Activated CD4-positive, alpha-beta memory T cell treated with anti-CD3 and anti-CD28 coated beads for 36 hours (primary cell): ENCODE data around the gene GNA15. TPM values are rescaled to one million over a fixed set of nuclear protein-coding genes. Genes with fewer than 3 reads are reported as not detected.
A peak's percentile ranks its signal among the peaks of the same experiment; 100 is the strongest.
"Not testable (repeated sequence)": the region's sequence is repeated elsewhere in the genome, so short reads cannot be mapped to it uniquely, and the experiment has no call there.

ENCODE experiments used
- CTCF ChIA-PET: fragments of 350-600 bp; sonication (Branson Sonifier 250); formaldehyde crosslinking; loops from one replicate; lab custom pipeline; 2021; ENCODE audit warnings: antibody characterized with exemption, inconsistent platforms; lab: Charles Lee
- POLR2A ChIA-PET: fragments of 350-600 bp; sonication (Branson Sonifier 250); formaldehyde crosslinking; loops from one replicate; lab custom pipeline; 2021; ENCODE audit warnings: antibody characterized with exemption; lab: Charles Lee
- DNase-seq: peaks from one replicate; pipeline ENCODE4 v3.0.0-alpha.2; 2020
- H3K27ac Mint-ChIP-seq: one replicate; pipeline ENCODE4 v1.8.0; 2021; ENCODE audit warnings: mixed read lengths
- H3K27me3 Mint-ChIP-seq: one replicate; pipeline ENCODE4 v1.8.0; 2021; ENCODE audit warnings: mixed read lengths
- H3K36me3 Mint-ChIP-seq: one replicate; pipeline ENCODE4 v1.8.0; 2021; ENCODE audit warnings: mixed read lengths
- H3K4me1 Mint-ChIP-seq: one replicate; pipeline ENCODE4 v1.8.0; 2021; ENCODE audit warnings: low read depth, mixed read lengths
- H3K4me3 Mint-ChIP-seq: one replicate; pipeline ENCODE4 v1.8.0; 2021; ENCODE audit warnings: mild to moderate bottlenecking, mixed read lengths
- H3K9me3 Mint-ChIP-seq: one replicate; pipeline ENCODE4 v1.8.0; 2021; ENCODE audit warnings: mixed read lengths
- intact Hi-C: fragments of 100-400 bp; cut with micrococcal nuclease; formaldehyde crosslinking; loops from one replicate; pipeline ENCODE4 v1.15.1; 2023
- total RNA-seq, 2 experiments: library from RNA; stranded (reverse); gene quantifications; one replicate each; pipeline ENCODE4 v1.2.3, GENCODE V29; 2021

GNA15 gene
- total RNA-seq, 2 experiments from 2014 or later: 78.4 to 79.5 TPM

DNA sequence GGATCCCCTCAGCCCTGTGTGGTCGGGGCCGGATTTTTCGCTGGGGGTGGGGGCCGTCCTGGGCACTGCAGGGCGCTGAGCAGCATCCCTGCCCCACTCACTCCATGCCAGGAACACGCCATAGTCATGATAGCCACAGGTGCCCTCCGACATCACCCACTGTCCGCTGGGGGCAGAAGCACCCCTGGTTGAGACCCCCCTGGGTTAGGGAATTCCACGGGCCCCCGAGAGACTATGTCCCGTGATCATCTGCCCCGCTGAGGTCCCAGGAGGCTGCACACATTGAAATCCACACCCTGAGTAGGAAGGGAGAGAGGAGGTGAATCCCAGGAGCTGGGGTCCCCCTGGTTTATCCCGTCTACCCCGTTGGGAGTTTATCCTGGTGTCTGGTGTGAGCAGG, 66.1 kb downstream of the GNA15 start:
- Mint-ChIP-seq H3K27me3 (no peaks in the 10 kb centered on the region), H3K36me3 (peaks cover 3% of the 10 kb centered on the region), H3K4me3 (no peak overlapping the region), H3K4me1 (no peaks in the 10 kb centered on the region), H3K9me3 (no peaks in the 10 kb centered on the region), H3K27ac (no peak overlapping the region)
- POLR2A ChIA-PET: no interaction called here
- CTCF ChIA-PET: no interaction called here
- no peak for DNase-seq
- intact Hi-C loops: no loop called here

DNA sequence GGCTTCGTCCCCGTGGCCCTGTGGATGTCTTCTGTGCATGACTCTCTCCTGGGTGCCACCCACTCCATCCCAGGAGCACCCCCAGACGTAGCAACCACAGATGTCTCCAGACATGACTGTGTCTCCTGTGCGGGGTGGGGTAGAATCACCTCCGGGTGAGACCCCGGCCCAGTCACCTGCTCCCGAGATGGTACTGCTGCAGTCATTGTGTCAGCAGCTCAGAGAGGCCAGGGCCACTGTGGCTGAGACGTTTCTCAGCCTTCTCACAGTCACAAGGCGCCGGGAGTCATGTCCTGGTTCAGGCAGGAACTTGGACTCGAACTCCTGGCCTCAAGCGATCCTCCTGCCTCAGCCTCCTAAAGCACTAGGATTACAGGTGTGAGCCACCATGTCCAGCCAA, 66.5 kb downstream of the GNA15 start:
- H3K4me1 Mint-ChIP-seq: no peaks in the 10 kb centered on the region
- CTCF ChIA-PET: no interaction called here
- no peak for DNase-seq

GRCh38 chr19:3202895-3203294, 67.1 kb downstream of the GNA15 start:
- POLR2A ChIA-PET, H3K4me1 Mint-ChIP-seq, H3K27ac Mint-ChIP-seq, H3K36me3 Mint-ChIP-seq, H3K4me3 Mint-ChIP-seq, CTCF ChIA-PET, H3K9me3 Mint-ChIP-seq, intact Hi-C loops, H3K27me3 Mint-ChIP-seq, DNase-seq: not testable (repeated sequence)

More for the DNA sequence above, 66.5 kb downstream of the GNA15 start:
- Mint-ChIP-seq H3K4me3 (no peak overlapping the region), H3K27me3 (no peaks in the 10 kb centered on the region), H3K9me3 (no peaks in the 10 kb centered on the region), H3K36me3 (peaks cover 3% of the 10 kb centered on the region), H3K27ac (no peak overlapping the region)
- POLR2A ChIA-PET: no interaction called here
- intact Hi-C loops: no loop called here

DNA sequence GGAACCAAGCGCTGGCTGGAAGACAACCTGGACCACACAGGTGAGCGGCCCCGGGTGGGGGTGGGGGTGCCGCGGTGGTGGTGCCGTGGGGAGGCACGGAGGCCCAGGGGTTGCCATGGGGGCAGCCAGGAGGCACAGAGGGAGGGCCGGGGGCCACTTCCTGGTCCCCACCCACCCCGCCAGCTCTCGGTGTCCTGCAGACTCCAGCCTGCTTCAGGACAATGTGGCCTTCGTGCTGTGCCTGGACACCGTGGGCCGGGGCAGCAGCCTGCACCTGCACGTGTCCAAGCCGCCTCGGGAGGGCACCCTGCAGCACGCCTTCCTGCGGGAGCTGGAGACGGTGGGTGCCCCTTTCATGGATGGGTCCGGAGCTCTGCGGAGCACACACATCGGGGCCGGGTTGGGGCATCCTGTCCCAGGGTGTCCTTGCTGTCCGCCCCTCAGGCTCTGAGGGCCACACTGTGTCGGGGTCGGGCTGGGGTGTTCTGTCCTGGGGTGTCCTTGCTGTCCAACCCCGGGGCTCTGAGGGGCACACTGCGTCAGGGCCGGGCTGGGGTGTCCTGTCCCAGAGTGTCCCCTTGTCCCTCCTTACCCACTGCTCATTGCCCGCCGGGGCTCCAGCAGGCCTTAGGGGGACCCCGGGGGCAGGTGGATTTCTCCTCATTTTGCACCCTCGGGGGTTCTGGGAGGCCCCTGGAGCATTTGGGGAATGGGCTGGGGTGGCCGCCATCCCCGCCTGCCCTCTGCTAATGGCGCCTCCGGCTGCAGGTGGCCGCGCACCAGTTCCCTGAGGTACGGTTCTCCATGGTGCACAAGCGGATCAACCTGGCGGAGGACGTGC, 68.2 kb downstream of the GNA15 start:
- ChIA-PET POLR2A (no interaction called here), CTCF (no interaction called here)
- intact Hi-C loops: no loop called here
- H3K4me1 Mint-ChIP-seq: no peaks in the 10 kb centered on the region
- H3K9me3 Mint-ChIP-seq: no peaks in the 10 kb centered on the region
- peaks cover 5% of the 10 kb centered on the region for H3K36me3 Mint-ChIP-seq
- H3K27ac Mint-ChIP-seq: no peak overlapping the region
- H3K4me3 Mint-ChIP-seq: no peak overlapping the region
- no peaks in the 10 kb centered on the region for H3K27me3 Mint-ChIP-seq
- no peak for DNase-seq

- DNase-seq: no peak
- CTCF ChIA-PET: no interaction called here
- intact Hi-C loops: no loop called here
- Mint-ChIP-seq H3K9me3 (no peaks in the 10 kb centered on the region), H3K36me3 (peaks cover 5% of the 10 kb centered on the region), H3K4me1 (no peaks in the 10 kb centered on the region), H3K4me3 (no peak overlapping the region), H3K27me3 (no peaks in the 10 kb centered on the region), H3K27ac (no peak overlapping the region)
- POLR2A ChIA-PET: no interaction called here
These were observed 68.9 kb downstream of the GNA15 start for GRCh38 chr19:3204646-3205275.

DNA sequence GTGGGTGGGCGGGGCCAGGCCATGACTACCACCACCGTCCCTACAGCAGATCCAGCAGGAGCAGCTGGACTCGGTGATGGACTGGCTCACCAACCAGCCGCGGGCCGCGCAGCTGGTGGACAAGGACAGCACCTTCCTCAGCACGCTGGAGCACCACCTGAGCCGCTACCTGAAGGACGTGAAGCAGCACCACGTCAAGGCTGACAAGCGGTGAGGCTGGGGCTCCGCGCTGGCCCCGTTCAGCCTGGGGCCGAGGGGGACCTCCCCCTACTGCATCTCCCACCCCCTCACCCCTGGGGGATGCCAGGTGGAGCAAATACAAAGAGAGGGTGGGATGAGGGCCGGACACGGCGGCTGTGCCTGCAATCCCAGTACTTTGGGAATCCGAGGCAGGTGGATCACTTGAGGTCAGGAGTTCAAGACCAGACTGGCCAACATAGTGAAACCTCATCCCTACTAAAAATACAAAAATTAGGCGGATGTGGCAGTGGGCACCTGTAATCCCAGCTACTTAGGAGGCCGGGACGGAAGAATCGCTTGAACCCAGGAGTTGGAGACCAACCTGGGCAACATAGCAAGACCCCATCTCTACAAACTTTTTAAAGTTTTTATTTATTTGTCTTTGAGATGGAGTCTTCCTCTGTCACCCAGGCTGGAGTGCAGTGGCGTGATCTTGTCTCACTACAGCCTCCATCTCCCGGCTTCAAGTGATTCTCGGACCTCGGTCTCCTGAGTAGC, 70.6 kb downstream of the GNA15 start:
- Mint-ChIP-seq H3K36me3 (peaks cover 2% of the 10 kb centered on the region), H3K4me3 (no peak overlapping the region), H3K9me3 (no peaks in the 10 kb centered on the region), H3K27me3 (no peaks in the 10 kb centered on the region), H3K27ac (no peak overlapping the region), H3K4me1 (no peaks in the 10 kb centered on the region)
- DNase-seq: no peak
- ChIA-PET CTCF (interaction anchor here (1.0 kb wide), 2 partner anchors 9 to 17 kb away, joined by 3 to 4 read pairs; no protein-coding TSS in a partner anchor), POLR2A (no interaction called here)
- intact Hi-C loops: no loop called here

DNA sequence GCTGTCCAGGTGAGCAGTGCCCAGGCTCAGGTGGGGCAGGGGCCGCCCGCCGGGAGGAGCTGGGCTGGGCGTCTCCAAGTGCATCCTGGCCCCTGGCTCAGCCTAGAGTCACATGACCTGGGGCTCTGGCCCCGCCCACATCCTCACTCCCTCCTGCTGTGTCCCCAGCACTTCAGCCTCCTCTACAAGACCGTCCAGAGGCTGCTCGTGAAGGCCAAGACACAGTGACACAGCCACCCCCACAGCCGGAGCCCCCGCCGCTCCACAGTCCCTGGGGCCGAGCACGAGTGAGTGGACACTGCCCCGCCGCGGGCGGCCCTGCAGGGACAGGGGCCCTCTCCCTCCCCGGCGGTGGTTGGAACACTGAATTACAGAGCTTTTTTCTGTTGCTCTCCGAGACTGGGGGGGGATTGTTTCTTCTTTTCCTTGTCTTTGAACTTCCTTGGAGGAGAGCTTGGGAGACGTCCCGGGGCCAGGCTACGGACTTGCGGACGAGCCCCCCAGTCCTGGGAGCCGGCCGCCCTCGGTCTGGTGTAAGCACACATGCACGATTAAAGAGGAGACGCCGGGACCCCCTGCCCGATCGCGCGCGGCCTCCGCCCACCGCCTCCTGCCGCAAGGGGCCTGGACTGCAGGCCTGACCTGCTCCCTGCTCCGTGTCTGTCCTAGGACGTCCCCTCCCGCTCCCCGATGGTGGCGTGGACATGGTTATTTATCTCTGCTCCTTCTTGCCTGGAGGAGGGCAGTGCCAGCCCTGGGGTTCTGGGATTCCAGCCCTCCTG, 71.8 kb downstream of the GNA15 start:
- Mint-ChIP-seq H3K27ac (no peak overlapping the region), H3K36me3 (peaks cover 2% of the 10 kb centered on the region), H3K4me1 (no peaks in the 10 kb centered on the region), H3K4me3 (no peak overlapping the region), H3K27me3 (no peaks in the 10 kb centered on the region), H3K9me3 (no peaks in the 10 kb centered on the region)
- ChIA-PET CTCF (interaction anchor here (1.0 kb wide), 1 partner anchor 8 kb away, joined by 3 read pairs; no protein-coding TSS in a partner anchor), POLR2A (no interaction called here)
- intact Hi-C loops: no loop called here
- no peak for DNase-seq

- intact Hi-C loops: no loop called here
- H3K36me3 Mint-ChIP-seq: peaks cover 2% of the 10 kb centered on the region
- no peak for DNase-seq
- no peaks in the 10 kb centered on the region for H3K27me3 Mint-ChIP-seq
- CTCF ChIA-PET: no interaction called here
- H3K4me3 Mint-ChIP-seq: no peak overlapping the region
- H3K4me1 Mint-ChIP-seq: no peaks in the 10 kb centered on the region
- no peak overlapping the region for H3K27ac Mint-ChIP-seq
- no peaks in the 10 kb centered on the region for H3K9me3 Mint-ChIP-seq
- POLR2A ChIA-PET: no interaction called here
These were observed 72.7 kb downstream of the GNA15 start for GRCh38 chr19:3208317-3209207.

DNA sequence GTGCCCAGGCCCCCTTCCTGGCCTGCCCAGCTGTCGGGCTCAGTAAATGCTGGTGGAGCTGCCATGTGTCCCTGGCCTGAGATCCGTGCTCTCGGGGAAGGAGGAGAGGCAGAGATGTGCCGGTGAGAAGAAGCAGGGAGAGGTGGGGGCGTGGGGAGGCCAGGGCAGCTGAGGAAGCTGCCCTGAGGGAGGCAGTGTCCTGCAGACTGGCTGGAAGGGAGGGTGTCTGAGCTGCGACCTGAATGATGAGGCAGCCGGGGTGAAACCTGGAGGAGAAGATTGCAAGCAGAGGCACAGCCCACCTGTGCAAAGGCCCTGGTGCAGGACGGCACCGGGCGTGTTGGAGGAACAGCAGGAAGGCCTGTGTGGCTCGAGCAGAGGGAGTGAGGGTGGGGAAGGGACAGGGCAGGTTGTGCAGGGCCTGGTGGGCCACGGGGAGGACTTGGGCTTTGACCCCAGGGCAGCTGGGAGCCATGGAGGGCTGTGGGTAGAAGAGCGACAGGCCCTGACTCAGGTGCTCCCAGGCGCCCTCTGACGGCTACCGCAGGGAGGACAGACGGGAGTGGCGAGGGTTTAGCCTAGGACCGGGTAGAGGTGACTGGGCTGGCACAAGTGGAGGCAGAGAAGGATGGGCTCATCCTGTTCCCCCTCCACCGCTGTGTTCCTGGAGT, 74.6 kb downstream of the GNA15 start:
- Mint-ChIP-seq H3K36me3 (peaks cover 2% of the 10 kb centered on the region), H3K27ac (no peak overlapping the region), H3K4me1 (no peaks in the 10 kb centered on the region), H3K4me3 (no peak overlapping the region), H3K27me3 (no peaks in the 10 kb centered on the region), H3K9me3 (no peaks in the 10 kb centered on the region)
- ChIA-PET CTCF (interaction anchor here (1.0 to 1.4 kb wide), 4 partner anchors 20 to 135 kb away, joined by 3 to 4 read pairs (median 3); no protein-coding TSS in a partner anchor), POLR2A (no interaction called here)
- peak; percentile 83 for DNase-seq
- intact Hi-C loops: no loop called here

DNA sequence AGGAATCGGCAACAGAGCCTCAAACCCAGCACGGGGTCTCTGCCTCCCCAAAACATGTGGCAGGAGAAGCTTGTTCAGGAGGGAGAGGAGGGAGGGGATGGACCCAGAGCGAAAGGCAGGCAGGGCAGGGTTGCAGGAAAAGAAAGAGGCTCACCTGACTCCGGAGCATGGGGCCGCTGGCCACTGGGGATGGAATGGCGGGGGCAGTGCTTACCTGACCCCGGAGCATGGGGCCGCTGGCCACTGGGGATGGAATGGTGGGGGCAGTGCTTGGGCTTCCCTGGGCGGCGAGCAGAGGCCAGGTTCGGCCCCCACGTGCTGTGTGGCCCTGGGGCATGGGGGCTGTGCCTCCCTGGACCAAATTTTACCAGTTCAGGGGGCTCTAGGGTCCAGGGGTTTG, 75.4 kb downstream of the GNA15 start:
- Mint-ChIP-seq H3K4me1 (no peaks in the 10 kb centered on the region), H3K9me3 (no peaks in the 10 kb centered on the region), H3K4me3 (no peak overlapping the region), H3K27ac (no peak overlapping the region), H3K36me3 (peaks cover 2% of the 10 kb centered on the region), H3K27me3 (no peaks in the 10 kb centered on the region)
- CTCF ChIA-PET: interaction anchor here (0.8 to 1.4 kb wide), 4 partner anchors 20 to 136 kb away, joined by 3 to 5 read pairs (median 3); no protein-coding TSS in a partner anchor
- intact Hi-C loops: no loop called here
- POLR2A ChIA-PET: no interaction called here
- no peak for DNase-seq

DNA sequence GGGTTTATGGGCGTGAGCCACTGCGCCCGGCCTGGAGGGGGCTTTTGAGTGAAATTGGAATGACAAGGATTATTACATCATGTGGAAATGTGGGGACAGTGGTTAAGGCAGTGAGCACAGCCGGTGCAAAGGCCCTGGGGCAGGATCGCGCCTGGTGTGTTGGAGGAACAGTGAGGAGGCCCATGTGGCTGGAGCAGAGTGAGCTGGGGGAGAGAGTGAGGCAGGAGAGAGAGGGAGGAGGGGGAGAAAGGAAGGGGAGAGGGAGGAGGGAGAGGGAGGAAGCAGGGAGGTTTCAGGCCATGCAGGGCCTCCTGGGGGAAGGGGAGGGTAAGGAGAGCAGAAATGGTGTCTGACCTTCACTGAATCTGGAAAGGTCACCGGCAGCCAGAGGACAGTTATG, 77.3 kb downstream of the GNA15 start:
- POLR2A ChIA-PET: no interaction called here
- no peak for DNase-seq
- Mint-ChIP-seq H3K4me3 (no peak overlapping the region), H3K27ac (no peak overlapping the region), H3K9me3 (no peaks in the 10 kb centered on the region), H3K36me3 (no peaks in the 10 kb centered on the region), H3K27me3 (no peaks in the 10 kb centered on the region), H3K4me1 (no peaks in the 10 kb centered on the region)
- CTCF ChIA-PET: no interaction called here
- intact Hi-C loops: no loop called here
